ENCODE data around the gene DNAH2.

The DNAH2 gene

DNA sequence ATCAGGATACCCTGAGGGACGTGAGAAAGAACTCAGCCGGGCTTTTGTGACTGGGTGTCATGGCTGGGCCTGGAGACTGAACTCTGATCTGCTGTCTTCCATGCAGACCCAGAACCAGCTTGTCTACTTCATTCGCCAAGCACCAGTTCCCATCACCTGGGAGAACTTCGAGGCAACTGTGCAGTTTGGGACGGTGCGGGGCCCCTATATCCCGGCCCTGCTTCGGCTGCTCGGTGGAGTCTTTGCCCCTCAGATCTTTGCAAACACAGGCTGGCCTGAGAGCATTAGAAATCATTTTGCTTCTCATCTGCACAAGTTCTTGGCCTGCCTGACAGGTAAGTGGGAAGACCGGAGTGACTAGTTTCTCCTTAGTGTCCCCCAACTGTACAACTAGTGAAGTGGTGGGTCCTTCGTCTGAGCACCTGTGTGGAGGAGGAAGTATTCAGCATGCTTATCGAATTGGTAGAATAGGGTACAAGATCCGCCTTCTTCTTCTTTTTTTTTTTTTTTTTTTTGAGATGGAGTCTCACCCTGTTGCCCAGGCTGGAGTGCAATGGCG is 15.5 kb downstream of the DNAH2 start:
- DNase-seq = no peak

DNA sequence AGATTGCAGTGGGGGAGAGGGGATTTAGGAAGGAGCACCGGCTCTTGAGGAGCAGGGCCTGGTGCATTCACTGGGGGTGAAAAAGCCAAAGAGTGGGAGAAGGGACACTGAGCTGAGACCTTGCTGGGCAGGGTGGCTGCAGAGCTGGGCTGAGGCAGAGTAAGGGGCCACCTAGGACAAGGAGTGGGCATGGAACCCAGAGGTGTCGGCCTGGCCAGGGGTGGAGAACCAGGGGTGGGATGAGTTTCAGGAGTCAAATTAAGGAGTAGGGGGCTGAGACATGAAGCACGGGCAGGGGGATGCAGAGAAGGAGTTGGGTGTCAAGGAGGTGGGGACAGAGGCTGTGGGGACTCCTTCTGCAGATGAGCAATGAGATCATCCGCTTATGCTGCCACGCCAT is 20.1 kb downstream of the DNAH2 start:
- DNase-seq = no peak

DNA sequence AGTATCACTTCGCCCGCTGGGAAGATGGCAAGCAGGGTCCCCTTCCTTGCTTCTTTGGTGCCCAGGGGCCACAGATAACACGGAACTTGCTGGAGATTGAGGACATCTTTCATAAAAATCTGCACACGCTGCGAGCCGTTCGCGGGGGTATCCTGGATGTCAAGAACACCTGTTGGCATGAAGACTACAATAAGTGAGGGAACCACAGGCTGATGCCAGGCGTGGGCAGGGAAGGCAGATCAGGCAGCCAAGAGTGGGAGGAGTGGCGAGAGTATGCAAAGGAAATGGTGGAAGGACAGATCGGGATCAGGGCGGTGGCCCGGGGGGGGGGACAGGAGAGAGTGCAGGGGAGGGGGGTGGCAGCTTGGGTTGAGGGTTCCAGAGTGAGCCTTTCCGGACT is 22.2 kb downstream of the DNAH2 start:
- DNase-seq = no peak

DNA sequence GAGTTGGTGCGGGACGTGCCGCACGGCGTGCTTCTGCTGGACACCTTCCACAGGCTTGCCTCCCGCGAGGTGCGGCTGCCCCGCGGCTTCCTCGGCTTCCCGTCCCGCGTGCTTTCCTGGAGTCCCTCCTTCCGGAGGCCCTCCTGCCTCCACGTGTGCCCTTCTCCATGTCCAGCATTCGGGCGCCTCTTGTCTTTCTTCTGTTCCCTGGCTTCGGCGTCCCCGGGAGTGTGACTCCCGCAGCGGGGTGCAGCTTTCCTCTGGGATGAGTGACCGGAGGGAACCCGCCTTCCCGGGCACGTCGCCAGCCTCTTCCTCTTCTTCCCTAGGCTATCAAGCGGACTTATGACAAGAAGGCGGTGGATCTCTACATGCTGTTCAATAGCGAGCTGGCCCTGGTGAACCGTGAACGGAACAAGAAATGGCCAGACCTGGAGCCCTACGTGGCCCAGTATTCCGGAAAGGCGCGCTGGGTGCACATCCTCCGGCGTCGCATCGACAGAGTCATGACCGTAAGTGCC is 23.0 kb downstream of the DNAH2 start:
- DNase-seq = no peak

DNA sequence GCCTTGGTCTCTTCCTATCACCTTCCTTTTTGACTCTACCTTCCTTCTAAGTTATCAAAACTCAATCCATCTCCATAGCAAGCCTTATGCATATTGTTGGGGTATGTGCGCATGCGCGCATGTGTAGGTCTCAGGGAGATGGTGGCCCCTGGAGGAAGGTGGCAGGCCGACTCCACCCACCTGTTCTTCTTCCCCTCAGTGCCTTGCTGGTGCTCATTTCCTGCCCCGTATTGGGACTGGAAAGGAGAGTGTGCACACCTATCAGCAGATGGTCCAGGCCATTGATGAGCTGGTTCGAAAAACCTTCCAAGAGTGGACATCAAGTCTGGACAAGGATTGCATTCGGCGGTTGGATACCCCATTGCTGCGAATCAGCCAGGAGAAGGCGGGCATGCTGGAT is 25.2 kb downstream of the DNAH2 start:
- no peak for DNase-seq

DNA sequence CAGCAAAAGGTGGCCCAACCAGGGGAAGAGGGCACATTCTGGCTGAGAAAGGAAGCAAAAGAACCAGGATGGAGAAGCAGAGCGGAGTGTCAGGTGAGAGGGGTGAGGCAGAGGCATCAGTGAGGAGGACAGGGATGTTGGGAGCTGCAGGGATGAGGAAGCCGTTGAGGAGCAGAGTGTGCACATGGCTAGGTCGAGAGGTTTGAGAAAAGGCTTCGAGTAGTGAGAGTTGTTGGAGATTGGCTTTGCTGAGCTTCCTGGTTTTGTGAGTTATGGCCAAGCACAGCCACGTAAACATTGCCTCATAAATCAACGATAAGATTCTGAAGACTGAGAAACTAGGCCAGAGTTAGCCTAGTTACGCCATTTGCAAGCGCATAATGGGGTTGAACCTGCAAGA is 26.9 kb downstream of the DNAH2 start:
- no peak for DNase-seq

DNA sequence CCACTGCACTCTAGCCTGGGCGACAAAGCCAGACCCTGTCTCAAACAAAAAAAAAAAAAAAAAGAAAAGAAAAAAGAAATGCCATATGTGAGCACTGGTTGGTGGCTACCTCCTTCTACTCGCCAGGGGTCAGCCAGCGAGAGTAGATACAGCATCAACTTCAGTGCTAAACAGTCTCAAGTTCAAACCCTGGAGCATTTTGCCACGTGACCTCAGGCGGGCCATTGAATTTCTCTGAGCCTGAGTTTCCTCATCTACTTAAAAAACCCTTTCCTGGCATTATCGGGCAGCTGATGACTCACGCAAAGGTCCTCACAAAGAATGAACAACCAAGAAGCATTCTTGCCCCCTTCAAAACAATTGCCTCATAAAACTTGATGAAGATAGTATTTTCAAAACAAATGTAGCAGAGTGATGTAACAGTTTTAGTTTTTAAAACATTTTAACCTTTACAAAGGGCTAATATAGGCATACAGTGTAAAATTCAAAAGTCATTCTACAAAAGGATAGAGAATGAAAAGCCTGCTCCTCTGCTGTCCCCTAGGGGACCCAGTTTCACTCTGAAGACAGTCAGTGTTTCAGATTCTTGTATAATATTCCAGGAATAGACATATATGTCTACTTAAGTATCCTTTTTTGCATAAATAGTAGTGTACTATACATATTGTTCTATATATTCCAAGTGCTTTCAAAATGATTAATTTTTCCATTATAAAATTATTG is 28.4 kb downstream of the DNAH2 start:
- no peak for DNase-seq

DNA sequence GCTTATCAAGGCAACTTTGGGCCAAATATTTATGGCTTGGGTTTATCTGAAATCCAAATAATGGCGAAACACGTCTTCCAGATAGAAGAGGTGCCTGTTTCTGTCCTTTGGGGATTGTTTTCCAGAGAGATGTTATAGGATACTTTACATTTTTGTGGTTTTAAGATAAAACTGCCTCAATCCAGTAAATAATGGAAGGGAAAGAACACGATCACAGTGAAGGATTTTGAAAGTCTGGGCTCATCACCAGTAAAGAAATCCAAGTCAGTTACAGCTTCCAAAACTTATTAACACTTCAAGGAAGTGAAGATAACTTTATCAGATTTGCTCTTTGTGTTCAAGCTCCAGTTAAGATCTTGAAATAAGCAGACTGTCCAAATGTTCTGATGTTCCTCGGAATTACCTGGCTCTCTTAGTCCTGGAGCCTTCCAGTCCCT is 30.1 kb downstream of the DNAH2 start:
- DNase-seq = no peak

DNA sequence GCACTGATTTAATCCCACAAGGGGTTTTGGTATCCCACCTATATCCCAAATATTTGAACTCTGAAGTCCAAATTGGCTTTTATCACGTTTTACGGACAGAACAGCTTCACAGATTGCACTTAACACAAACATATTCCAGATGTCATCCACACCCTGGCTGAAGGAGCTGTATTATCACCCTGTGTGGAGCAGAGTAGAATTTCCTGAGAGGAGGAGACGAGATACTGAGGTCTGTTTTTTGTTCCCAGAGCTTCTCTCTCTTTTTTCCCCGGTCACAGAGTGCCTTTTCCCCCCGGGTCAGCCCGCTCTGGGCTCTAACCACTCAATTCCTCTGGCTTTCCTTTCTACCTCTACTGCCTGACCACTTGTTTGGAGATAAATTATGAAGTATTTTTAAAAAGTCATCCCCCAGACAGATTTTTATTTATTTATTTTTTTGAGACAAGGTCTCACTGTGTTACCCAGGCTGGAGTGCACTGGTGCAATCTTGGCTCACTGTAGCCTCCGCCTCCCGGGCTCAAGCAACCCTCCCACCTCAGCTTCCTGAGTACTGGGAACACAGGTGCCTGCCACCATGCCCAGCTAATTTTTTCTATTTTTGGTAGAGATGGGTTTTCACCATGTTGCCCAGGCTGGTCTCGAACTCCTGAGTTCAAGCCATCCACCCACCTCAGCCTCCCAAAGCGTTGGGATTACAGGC is 30.7 kb downstream of the DNAH2 start:
- DNase-seq = no peak

DNA sequence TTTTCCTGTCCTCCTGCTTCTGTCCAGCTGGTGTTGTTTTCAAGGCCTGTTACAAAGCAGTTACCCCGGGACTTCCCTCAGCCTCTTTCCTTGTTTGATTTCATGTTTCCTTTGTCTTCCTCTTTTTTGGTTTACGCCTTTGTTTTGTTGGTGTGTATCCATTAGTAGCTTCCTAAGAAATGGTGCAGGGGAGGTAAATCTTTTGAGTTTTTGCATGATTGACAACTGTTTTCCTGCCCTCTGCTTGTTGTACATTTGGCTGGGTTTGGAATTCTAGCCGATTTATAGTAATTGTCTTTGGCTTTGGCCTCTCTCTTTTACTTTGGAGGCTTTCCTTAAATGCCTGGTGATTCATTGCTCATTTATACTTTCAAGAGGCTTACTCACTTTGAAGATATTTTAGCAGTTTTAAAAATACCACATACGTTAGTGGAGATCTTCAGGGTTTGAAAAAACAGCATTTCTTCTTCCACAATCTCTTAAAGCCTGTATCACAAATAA is 32.8 kb downstream of the DNAH2 start:
- DNase-seq = no peak

DNA sequence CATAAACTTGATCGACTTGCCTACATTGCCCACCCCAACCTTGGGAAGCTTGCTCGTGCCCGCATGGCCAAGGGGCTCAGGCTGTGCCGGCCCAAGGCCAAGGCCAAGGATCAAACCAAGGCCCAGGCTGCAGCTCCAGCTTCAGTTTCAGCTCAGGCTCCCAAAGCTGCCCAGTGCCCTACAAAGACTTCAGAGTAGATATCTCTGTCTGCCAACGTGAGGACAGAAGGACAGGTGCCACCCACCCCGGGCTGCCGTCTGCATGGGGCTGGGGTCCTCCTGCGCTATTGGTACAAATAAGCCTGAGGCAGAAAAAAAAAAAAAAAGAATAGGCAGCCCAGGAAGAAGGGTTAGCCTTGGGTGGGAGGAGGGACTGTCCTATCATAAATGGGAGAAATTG is 37.1 kb downstream of the DNAH2 start:
- no peak for DNase-seq

DNA sequence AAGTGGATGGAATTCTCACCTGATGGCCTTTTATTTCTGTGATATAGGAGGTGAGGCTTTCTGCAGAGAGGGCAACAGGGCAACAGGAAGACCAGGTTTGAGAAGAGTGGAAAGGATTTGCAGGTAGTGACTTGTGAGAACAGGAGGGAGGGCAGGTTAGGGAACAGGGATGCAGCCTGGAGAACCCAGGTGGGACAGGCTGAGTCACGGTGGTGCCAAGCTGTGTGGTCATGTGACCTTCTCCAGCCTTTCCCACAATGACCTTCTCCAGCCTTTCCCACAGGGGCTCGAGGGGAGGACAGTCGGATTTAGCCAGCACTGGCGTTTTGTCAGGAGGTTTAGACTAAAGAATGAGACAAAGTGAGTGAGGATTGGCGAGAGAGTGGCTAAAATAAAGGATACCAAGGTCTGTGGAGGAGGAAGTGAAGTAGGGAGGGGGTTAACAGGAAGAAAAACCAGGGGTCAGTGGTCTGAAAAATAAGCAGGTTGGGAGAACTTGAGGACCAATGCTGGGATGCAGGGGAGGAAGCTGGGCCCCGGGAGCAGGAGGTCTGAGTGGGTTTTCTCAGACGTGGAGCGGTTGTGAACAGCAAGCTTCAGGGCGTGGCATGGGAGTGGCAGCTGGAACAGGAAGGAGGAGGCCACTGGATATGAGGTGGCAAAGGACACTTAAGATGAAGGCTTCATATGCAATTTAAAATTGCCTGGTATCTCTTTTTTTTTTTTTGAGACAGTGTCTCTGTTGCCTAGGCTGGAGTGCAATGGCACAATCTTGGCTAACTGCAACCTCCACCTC is 37.7 kb downstream of the DNAH2 start:
- DNase-seq = no peak

DNA sequence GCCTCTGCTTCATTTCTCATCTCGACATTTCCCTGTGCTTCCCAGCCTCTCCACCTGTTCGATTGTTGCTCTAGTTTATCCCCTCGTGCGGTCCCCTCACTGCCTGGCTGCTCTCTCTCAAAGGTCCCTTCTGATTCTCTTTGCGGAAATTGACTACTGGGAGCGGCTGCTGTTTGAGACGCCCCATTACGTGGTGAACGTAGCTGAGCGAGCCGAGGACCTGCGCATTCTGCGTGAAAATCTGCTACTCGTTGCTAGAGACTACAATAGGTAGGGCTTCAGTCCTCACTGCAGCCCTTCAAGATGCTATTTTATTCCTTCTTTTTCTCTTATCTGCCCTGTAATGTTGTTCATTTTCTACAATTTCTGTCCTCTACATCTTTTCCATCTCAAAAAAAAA is 39.4 kb downstream of the DNAH2 start:
- no peak for DNase-seq

DNA sequence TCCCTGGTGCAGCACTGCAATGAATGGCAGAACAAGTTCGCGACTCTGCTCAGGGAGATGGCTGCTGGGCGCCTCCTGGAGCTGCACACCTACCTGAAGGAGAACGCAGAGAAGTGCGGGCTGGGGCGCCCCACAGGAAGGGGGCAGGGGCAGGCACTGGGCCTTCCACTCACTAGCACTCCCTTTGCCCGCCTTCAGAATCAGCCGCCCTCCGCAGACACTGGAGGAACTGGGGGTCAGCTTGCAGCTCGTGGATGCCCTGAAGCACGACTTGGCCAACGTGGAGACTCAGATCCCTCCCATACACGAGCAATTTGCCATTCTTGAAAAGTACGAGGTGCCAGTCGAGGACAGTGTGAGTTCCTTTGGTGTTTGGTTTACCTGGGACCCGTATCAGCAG is 46.4 kb downstream of the DNAH2 start:
- no peak for DNase-seq

DNA sequence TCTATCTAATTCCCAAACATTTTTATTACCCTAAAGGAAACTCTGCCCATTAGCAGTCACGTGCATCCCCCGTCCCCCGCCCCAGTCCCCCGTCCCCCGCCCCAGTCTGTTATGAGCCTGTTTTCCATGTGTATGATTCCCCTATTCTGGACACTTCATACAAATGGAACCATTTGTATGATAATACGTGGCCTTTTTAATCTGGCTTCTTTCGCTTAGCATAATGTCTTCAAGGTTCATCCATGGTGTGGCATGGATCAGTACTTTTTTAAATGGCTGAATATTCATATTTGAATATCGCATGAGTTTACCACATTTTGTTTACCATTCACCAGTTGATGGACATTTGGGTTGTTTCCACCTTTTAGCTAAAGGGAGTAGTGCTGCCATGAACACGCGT is 49.5 kb downstream of the DNAH2 start:
- no peak for DNase-seq

DNA sequence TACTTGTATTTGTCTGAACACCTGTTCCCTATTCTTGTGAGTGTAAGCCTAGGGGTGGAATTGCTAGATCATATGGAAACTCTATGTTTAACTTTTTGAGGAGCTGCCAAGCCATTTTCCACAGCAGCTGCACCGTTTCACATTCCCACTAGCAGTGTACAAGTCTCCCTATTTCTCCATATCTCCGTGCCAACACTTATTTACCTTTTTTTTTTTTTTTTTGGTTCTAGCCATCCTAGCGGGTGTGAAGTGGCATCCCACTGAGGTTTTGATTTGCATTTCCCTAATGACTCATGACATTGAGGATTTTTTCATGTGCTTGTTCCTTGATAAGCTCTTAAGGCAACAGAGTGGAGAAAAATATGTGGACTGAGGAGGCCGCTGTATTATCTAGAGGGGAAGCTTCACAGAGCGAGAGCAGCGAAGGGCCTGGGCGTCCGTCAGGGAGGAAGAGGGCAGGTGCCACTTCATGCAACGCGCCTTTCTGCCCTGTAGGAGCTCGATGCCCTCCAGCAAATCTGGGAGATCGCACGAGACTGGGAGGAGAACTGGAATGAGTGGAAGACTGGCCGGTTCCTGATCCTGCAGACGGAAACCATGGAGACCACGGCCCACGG is 50.0 kb downstream of the DNAH2 start:
- DNase-seq = no peak

DNA sequence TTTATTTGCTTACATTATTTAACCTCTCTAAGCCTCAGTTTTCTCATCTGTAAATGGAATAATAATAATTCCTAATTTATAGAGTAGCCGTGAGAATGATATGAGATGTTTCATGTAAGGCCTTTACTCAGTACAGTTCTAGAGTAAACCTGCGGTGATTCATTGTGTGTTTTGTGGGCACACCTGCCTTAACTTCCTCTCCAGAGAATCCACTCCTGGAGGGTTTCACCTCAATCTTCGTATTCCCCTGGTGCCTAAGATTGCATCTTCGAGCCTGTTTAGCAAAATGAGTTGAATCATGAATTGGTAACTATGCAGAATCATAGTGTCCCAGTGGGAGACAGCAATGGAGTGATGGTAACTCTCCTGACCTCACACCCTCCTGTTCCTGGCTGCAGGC is 52.3 kb downstream of the DNAH2 start:
- no peak for DNase-seq

DNA sequence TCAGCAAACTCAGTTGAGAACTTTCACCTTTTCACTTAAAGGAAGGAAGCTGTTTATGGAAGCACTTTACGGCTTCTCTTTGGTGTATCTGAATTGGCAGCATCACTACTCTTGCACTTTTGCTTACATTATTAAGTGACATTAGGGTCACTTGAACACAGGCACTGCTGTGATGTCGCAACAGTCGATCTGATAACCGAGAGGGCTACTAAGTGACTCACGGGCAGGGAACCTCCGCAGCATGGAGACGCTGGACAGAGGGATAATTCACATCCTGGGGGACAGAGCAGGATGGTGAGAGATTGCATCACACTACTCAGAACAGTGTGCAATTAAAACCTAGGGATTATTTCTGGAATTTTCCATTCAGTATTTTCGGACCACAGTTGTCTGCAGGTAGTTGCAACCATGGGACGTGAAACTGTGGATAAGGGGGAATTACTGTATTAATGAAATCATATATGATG is 56.5 kb downstream of the DNAH2 start:
- DNase-seq = no peak

DNA sequence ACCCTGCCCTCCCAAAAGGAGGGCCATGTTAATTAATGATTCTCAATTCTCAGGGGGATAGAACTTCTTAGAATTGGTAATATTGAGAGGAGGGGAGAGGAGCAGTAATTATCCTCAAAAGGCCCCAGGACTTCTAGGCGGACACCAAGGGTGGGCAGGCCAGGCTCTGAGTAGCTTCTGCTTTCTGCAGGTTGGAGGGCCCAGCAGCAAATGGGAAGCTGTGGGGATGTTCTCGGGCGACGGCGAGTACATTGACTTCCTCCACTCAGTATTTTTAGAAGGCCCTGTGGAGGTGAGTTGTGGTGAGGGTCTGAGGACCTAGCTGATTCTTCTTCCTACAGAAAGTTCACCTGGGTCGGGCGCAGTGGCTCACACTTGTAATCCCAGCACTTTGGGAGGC is 57.5 kb downstream of the DNAH2 start:
- no peak for DNase-seq

DNA sequence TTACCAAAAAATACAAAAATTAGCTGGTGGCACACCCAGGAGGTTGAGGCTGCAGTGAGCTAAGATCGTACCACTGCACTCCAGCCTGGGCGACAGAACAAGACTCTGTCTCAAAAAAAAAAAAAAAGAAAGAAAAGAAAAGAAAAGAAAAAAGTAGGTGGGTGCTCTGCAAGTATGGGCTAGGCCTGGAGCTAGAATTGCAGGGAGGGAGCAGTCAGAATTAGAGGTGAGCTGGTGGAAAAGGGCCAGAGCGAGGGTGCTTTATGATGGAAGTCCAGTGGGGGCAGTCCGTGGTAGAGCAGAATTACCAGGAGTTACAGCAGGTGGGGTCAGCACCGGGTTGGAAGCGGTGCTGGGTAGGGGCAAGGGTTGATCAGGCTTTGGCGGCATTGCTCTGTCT is 59.5 kb downstream of the DNAH2 start:
- DNase-seq = no peak

DNA sequence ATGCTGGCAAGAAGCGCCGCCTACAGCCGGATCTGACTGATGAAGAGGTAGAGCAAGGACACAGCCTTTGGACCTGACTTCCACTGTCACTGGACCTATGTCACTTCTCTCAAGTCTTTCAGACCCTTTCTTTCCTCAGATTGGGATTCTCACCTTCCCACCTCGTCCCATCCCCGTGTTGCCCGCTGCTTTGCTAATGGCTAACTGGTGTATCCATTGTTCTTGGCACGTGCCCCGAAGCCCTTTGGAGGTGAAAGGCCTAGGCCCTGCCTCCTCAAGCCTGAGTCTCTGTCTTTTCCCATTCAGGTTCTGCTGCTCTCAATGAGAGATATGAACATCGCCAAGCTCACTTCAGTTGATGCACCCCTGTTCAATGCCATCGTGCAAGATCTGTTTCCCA is 63.2 kb downstream of the DNAH2 start:
- DNase-seq = no peak

DNA sequence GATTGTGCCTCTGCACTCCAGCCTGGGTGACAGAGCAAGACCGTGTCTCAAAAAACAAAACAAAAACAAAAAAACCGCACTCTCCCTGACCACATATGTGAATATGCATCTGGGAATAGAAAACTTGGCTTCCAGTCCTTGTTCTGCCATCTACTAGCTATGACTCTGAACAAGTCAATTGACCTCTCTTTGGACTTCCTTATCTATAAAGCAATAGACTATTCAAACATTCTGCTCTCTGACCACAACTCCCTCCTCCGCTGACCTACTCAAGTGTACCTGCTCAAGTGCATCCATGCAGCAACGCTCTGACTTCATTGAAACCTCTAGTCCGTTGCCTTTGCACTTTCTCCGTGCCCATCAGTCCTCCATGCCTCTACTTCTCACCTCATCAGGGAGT is 63.9 kb downstream of the DNAH2 start:
- no peak for DNase-seq

DNA sequence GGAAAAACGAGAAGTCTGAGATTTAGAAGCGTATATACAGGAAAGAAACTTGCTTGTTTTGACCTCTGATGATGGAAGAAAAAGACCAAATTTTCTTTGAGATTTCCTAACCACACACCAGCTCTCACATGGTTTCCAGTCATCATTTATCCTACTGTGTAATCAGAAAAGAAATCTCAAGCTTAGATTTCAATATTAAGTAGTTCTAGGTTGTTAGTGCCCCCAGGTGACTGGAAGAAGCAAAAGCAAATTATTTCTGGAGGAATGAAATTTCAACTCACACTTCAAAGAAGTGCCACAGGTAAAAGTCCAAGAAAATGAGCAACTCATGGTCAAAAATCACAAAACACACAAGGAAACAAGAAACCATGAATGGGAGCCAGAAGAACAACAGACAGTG is 64.7 kb downstream of the DNAH2 start:
- no peak for DNase-seq
